GM10266 (cell line): Measurements from ENCODE around the gene FAM50B.

ENCODE experiments used
- DNase-seq: peaks from one replicate; pipeline ENCODE4 v3.0.0; 2012; ENCODE audit errors: extremely low spot score
- TF ChIP-seq, protein P1 (sequence below): IDR thresholded peaks from 2 replicates; pipeline ENCODE4 v1.5.1; 2012; ENCODE audit warnings: mild to moderate bottlenecking, low read depth; ENCODE audit not compliant: control insufficient read depth, insufficient read depth; ENCODE audit errors: missing control alignments

FAM50B gene

DNA sequence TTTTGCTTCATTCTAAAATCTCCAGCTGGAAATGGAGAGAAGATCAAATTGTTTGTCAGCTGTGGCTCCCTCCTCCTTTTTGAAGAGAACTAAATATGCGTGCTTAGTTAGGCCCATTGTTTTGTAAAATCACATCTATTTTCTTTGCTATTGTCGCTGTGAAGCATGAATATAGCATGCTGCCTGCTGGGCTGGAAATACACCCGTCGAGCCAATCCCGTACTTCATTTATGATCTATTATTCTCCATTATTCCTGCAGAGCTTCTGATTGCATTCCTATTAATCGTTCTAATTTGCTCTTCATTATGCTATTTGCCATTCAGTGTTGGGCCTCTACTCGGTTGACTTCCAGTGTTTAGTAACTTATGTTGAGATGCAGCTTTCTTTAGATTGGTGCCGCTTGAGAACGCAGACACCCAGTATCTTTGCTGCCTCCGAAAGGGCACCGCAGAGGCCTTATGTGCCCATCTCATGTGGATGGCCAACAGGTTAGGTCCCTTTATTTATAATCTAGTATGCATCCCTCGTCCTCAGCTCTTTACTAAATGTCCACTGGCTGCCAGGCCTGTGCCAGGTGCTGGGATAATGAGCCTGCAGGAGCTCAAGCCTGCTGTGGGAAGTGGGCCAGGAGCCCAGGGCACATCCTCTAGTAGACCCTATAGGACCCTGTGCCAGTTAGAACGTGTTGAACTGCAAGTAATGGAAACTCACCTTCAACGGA is 45.6 kb downstream of the FAM50B start:
- no peak for DNase-seq
- TF ChIP-seq, protein P1, sequence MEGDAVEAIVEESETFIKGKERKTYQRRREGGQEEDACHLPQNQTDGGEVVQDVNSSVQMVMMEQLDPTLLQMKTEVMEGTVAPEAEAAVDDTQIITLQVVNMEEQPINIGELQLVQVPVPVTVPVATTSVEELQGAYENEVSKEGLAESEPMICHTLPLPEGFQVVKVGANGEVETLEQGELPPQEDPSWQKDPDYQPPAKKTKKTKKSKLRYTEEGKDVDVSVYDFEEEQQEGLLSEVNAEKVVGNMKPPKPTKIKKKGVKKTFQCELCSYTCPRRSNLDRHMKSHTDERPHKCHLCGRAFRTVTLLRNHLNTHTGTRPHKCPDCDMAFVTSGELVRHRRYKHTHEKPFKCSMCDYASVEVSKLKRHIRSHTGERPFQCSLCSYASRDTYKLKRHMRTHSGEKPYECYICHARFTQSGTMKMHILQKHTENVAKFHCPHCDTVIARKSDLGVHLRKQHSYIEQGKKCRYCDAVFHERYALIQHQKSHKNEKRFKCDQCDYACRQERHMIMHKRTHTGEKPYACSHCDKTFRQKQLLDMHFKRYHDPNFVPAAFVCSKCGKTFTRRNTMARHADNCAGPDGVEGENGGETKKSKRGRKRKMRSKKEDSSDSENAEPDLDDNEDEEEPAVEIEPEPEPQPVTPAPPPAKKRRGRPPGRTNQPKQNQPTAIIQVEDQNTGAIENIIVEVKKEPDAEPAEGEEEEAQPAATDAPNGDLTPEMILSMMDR = no peak

DNA sequence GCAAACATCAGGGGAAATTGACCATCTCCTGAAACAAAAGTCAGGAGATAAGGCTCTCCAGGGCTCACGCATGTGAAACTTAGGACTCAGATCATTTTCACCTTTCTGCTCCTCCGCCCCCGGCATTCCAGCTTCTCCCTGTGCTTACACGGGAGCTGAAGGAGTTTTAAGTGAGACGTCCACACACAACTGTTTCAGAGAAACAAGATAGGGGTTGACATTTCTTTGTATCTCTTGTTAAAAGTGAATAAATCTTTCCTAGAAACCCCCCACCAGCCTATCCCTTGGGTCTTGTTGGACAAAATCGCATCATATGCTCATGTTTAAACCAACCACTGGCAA is 46.1 kb downstream of the FAM50B start:
- TF ChIP-seq, protein P1 = no peak
- DNase-seq = no peak

DNA sequence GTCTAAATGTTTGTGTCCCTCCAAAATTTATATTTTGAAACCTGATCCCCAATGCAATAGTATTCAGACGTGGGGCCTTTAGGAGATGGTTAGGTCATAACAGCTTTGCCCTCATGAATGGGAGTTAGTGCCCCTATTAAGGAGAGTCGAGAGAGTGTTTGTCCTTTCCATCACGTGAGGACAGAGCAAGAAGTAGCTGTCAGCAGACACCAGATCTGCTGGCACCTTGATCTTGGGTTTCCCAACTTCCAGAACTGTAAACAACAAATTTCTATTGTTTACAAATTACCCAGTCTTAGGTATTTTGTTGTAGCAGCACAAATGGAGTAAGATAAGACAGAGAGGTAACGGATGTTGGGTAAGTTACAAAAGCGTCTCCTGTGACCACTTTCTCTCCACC is 46.6 kb downstream of the FAM50B start:
- TF ChIP-seq, protein P1 = no peak
- DNase-seq = no peak

DNA sequence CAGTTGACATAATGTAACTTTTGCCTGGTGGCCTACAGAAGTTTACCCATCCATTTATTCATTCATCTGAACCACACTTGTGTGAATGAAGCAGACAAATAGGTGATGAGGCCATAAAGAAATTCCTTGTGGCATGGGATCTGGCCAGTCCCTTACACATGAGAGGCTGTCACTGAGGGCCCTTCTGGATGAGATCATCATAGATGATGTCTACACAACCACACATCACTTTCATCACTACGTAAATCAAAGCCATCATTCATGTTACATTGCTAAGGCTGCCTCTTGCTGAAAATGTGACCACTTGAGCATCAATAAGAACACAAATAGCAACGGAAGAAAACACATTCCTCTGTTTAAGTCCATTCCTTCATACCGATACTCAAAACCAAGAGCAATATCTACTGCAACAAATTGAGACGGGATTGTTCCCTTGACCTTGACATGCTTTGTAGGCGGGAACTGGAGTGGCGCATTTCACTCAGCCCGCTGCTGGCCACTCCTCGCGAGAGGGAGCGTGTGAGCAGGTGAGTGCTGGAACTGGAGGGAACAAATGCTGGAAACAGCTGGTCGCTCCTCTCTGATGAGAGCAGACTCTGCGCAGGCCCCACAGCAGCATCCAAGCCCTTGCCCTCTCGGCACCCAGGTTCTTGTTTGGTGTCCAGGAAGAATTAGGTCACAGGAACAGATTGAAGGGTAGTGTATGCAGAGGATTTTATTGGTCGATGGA is 49.3 kb downstream of the FAM50B start:
- no peak for DNase-seq
- TF ChIP-seq, protein P1 = no peak

DNA sequence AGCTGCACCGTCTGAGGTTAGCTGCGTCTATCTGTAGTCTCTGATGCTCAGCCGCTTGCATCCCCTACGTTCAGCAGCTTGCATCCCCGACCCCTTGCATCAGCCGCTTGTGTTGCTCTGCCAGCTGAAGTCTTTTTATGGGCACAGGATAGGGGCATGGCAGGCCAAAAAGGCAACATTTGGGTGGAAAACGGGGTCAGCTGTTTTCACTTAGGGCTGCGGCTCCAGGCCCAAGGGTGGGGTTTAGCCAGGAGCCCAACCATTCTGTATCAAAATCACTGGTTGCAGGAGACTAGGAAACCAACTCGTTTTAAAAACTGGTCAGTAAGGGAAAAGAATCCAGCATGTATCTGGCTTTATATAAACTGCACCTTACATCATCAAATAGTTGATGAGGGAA is 49.9 kb downstream of the FAM50B start:
- TF ChIP-seq, protein P1 = no peak
- no peak for DNase-seq

DNA sequence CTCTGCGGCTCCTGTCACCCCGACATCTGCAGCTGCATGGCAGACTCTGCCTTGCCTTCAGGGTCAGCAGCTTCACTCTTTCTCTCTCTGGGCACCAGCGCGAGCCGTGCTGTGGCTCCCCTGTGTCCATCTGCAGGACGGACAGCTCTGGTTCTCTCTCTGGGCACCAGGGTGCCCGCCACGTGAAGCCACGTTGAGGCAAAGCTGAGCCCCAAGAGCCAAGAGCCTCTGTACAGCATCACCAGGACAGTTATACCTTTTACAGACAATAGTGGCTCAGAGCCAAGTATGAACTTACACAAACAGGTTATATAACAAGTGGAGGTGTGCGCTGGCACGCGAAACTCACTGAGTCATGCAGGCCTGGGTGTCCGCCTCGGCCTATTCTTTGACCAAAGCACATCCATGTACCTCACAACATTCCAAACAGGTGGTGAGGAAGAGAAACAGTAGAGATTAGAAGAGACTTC is 50.8 kb downstream of the FAM50B start:
- DNase-seq = no peak
- TF ChIP-seq, protein P1 = no peak
